GM12875 (cell line): ENCODE data around the gene AREG.

Experiments
- H3K4me3 ChIP-seq: one replicate; pipeline ENCODE4 v1.5.1; 2011; ENCODE audit warnings: low read depth, low read length, control low read depth
- TF ChIP-seq, protein P1 (sequence below): IDR thresholded peaks from 2 replicates; pipeline ENCODE4 v1.5.1; 2011; ENCODE audit warnings: low read depth, mild to moderate bottlenecking, control low read depth, inconsistent platforms, low read length, moderate library complexity, borderline replicate concordance; ENCODE audit not compliant: insufficient read depth

Gene AREG

DNA sequence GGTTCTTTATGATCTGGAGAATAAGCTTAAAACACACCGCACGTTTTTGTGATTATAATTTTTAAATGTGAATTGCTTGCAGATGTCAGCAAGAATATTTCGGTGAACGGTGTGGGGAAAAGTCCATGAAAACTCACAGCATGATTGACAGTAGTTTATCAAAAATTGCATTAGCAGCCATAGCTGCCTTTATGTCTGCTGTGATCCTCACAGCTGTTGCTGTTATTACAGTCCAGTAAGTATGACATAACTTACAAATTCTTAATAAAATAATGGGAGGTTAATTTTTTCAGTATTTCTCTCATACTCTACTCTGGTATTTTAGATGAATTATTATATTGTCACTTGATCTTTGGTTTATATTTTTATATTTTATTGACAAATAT is 5.4 kb downstream of the AREG start:
- TF ChIP-seq, protein P1, sequence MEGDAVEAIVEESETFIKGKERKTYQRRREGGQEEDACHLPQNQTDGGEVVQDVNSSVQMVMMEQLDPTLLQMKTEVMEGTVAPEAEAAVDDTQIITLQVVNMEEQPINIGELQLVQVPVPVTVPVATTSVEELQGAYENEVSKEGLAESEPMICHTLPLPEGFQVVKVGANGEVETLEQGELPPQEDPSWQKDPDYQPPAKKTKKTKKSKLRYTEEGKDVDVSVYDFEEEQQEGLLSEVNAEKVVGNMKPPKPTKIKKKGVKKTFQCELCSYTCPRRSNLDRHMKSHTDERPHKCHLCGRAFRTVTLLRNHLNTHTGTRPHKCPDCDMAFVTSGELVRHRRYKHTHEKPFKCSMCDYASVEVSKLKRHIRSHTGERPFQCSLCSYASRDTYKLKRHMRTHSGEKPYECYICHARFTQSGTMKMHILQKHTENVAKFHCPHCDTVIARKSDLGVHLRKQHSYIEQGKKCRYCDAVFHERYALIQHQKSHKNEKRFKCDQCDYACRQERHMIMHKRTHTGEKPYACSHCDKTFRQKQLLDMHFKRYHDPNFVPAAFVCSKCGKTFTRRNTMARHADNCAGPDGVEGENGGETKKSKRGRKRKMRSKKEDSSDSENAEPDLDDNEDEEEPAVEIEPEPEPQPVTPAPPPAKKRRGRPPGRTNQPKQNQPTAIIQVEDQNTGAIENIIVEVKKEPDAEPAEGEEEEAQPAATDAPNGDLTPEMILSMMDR = no peak
- no peak overlapping the region for H3K4me3 ChIP-seq

DNA sequence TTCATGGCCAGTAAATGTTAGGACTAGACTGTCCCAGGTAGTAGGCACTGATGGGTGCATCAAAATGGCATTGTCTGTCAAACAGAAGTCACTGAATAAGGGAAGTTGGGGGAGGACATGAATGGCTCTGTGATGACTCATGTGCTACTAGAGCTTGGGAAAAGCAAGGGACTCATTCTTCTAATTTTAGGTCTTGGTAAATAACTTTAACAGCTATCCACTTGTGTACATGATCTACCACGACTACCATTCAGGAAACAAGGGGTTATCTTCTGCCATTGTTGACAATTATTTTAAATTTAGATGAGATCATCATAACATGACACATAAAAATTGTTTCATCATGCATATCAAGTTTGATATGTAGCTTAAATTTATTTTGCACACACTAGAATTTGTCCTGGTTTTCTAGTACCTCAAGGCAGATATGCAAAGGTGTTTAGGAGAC is 6.3 kb downstream of the AREG start:
- no peak overlapping the region for H3K4me3 ChIP-seq
- TF ChIP-seq, protein P1 = no peak

GRCh38 chr4:74453037-74453635 is 8.2 kb downstream of the AREG start:
- TF ChIP-seq, protein P1 = no peak
- H3K4me3 ChIP-seq = no peak overlapping the region

DNA sequence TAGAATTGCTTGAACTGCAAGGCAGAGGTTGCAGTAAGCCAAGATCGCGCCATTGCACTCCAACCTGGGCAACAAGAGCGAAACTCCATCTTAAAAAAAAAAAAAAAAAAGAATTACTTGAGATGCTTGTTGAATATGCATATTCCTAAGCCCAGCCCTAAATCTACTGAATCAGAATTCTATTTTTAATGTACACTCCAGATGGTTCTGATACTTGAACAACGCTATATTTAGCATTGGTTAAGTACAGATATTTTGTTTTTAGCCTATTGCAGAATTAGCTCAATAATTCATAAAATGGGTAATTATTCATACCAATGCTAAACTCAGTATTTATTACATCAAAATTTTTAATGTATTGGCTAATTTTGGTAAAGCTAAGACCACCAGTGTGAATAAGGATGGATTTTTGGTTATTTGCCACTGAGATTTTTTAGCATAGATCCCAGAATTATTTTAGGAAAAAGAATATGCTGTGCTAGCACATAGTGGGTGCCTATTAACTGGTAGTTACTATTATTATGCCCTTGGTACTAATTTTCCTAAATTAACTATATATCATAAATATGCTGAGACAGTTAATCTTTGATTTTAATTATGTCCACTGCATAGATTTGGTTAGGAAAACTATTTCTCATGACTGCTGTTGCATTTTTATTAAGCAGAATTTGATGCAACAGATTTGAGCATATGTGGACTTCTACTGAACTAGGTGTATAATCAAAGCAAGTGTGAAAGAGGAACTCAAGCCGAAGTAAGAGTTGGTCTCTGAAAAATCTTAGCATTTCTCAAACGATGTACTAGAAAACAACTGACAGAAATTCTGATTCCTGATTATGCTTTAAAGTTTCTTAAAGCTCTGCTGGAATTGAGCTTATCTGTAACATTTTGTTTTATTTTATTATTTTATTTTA is 9.2 kb downstream of the AREG start:
- TF ChIP-seq, protein P1 = no peak
- H3K4me3 ChIP-seq = no peak overlapping the region

GRCh38 chr4:74455361-74456055 is 10.6 kb downstream of the AREG start:
- no peak overlapping the region for H3K4me3 ChIP-seq
- TF ChIP-seq, protein P1 = no peak

DNA sequence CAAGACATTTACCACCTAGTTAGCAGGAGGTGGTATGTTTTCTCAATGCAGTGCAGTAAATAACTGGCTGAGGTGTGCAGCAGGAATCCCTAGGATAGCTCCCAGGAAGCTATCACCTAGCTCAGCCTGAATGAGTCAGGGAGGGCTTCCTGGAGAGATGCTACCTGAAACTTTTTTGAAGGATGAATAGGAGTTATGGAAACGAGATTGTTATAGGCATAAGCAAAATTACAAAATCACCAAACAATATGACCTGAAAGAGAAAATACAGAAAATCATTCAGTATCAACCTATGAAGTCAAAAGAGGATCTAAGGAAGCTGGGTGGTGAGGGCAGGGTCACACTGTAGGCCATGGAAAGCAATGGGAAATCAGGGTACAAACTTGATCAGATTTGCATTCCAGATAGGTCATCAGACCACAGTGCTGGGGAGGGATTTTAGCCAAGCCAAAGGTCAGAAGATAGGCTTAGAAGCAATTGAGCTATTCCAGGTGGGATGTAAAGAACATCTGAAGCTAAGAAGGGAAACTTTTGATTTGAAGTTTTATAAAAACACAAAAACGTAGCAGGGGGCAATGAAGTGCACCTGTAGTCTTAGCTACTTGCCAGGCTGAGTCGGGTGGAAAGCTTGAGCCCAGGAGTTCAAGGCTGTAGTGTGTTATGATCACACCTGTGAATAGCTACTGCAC is 11.3 kb downstream of the AREG start:
- TF ChIP-seq, protein P1 = no peak

More for the DNA sequence above, 11.3 kb downstream of the AREG start:
- no peak overlapping the region for H3K4me3 ChIP-seq
